HL-60/S4 treated with phorbol 12-myristate 13-acetate at 8.2 ng/mL for 4 days and 3 days (cell line): Measurements from ENCODE around the gene AKNA.

ENCODE experiments used
- in situ Hi-C: fragments of 300-500 bp; cut with MboI; formaldehyde crosslinking; loops from 2 replicates; pipeline ENCODE4 v1.15.0; 2022; ENCODE audit warnings: low sequenced_read_pairs

Gene AKNA

DNA sequence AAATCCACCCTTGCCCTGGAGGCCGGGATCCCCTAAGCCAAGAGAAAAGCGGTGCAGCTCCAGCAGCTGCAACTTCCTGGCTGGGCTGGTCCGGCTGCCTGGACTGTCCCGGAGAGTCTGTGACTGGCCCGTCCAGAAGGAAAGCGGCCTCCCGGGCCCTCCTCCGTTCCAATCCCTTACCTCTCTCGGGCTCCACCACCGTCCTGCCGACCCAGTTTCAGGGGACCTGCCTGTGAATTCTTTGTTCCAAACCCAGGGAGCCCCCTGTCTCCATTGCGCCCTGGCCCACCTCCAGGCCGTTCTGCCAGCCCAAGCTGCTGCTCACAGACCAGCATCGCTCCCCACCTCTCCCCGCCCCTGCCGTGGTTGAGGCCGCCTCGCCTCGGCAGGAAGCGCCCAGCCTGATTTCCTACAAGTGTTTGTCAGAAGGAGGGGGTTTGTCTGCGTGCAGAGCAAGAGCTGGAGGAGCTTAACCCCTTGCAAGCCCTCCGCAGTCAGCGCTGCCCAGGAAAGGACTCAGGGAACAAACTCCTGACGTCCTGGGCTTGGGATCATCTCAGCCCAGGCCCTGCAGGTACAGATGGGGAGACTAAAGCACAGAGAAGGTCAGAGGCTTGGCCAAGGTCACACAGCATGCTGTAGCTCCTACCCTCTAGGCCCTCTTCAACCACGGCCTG lies at the start of gene AKNA:
Gene AKNA, minus strand, starts transcription at position 303 of the 677 bp plus-strand sequence. CDS start 6,649 bp downstream, outside the sequence.
- in situ Hi-C loops: no loop called here

DNA sequence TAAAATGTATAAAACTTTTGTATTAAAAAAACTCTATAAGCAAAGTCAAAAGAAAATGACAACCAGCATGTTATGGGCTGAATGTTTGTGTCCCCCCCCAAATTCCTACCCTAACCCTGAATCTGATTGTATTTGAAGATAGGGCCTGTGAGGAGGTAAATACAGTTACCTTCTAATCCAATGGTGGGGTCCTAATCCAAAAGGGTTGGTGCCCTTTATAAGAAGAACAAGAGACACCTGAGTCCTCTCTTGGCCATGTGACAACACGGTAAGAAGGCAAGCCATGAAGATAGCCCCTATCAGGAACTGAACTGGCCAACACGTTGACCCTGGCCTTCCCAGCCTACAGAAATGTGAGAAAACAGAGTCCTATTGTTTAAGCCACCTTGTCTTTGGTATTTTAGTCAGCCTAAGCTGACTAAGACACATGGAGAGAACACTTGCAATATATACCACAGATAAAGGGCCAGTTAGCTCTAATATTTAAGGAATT lies 49.7 kb upstream of the AKNA start:
- in situ Hi-C loops: loop anchor here (10.0 kb wide), 1 partner anchor 207 kb away; no protein-coding TSS in a partner anchor

DNA sequence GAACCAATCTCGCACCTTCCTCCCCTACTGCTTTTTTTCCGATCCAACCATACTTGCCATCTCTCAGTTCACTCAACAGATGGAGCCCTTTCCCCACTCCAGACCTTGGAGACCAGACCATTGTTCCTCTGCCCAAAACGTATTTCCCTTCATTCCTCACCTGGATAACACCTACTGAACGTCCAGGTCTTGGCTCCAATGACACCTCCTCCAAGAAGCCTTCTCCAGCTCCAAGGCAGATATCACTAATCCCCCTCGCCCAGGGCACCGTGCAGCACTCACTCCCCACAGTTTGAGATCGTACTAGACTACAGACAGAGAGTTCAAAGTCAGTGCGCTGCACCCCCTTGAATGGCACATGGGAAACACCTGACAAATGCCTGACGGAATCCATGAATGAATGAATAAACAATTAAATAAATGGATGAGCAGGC lies 47.1 kb upstream of the AKNA start:
- in situ Hi-C loops: loop anchor here (10.0 kb wide), 1 partner anchor 210 kb away; no protein-coding TSS in a partner anchor

DNA sequence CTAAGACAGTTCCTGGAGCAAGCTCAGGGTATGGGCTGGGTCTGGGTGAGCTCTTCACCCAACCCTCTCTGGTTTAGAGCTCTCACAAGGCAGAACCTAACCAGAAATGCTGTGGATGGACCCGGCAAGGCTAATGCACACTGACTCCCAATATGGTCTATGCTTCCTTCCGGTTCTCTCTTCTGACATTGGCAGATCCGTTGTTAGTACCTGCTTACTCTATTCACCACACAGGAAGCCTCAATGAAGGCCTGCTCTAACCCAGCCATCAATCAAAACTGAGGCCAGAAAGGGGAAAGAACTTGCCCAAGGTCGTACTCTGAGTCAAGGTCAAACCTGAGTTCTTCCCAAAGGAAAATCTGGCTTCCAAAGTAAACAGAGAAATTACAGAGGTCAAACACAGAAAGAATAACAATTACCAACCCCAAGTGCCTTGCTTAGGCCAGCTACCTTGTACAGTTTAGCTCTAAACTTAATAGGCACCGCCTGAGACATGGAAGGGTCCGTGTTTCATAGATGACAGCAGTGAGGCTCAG lies 46.0 kb upstream of the AKNA start:
- in situ Hi-C loops: loop anchor here (10.0 kb wide), 1 partner anchor 211 kb away; no protein-coding TSS in a partner anchor

GRCh38 chr9:114433086-114433485 lies 45.3 kb upstream of the AKNA start:
- in situ Hi-C loops: loop anchor here (10.0 kb wide), 1 partner anchor 212 kb away; no protein-coding TSS in a partner anchor

DNA sequence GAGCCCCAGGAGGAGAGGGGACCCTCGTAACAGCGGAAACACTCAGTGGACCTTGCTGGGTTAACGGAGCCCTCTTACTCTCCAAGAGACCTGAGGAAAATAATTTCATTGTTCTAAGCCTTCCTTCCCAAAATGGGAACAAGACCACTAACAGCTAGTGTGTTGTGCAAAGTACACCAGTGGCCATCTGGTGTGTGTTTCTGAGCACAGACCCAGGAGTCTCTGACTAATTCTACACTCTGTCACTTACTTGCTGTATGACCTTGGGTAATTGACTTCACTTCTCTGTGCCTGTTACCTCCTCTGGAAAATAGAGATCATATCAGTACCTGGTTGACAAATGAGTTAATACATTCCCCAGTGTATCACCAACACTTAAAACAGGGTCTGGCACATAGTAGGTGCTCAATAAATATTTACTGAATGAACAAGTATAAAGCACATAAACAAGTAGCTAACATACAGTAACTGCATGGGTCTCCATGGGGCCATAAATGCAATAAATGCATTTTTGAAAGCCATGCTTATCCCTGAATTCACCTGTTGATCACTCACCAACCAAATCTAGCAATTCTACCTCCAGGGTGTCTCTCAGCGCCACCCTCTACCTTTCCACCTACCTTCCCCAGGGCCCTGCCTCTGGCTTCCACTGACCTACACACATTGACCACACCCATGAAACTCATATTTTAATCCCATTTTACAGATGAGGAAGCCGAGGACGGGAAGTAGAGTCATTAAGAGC lies 44.7 kb upstream of the AKNA start:
- in situ Hi-C loops: loop anchor here (10.0 kb wide), 1 partner anchor 212 kb away; no protein-coding TSS in a partner anchor

DNA sequence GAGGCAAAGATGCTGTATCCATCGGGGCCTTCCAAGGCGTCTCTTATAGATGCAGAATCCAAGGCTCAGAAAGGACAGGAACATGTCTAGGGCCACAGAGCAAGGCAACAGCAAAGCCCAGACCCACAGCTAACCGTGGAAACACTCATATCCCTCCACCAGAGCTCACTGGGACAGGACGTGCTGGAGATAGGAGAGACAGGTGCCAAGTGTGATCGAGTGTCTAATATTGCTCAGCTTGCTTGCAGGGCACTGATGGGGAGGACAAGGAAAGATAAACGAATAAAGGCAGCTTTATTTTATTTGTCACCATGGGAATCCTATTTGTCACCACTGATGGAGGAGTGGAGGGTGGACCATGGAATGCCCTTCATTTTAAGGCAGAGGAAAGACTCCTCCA lies 44.0 kb upstream of the AKNA start:
- in situ Hi-C loops: loop anchor here (10.0 kb wide), 1 partner anchor 213 kb away; no protein-coding TSS in a partner anchor

- in situ Hi-C loops: loop anchor here (10.0 kb wide), 1 partner anchor 214 kb away; no protein-coding TSS in a partner anchor
Observed at GRCh38 chr9:114431003-114431402, 43.2 kb upstream of the AKNA start.

GRCh38 chr9:114430457-114430856 lies 42.7 kb upstream of the AKNA start:
- in situ Hi-C loops: loop anchor here (10.0 kb wide), 1 partner anchor 214 kb away; no protein-coding TSS in a partner anchor

- in situ Hi-C loops: no loop called here
Observed at GRCh38 chr9:114429488-114429887, 41.7 kb upstream of the AKNA start.

GRCh38 chr9:114428466-114428865 lies 40.7 kb upstream of the AKNA start:
- in situ Hi-C loops: no loop called here

DNA sequence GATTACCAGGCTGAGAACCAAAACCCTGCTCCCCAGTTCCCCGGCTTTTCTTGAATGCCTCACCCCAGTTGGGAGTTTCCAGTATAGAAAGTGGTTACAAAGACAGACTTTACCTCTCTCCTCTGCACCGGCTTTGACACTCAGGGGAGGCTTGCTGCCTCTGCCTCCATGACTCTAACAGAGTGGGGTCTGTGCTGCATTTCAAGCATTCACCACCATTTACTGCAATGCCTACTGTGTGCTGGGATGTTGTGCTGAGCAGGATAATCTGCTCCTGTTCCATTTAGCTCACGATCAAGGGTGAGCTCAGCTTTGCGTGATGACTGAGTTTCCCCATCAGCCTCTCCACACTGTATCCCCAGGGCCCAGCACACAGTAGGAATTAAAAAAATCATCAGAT lies 39.9 kb upstream of the AKNA start:
- in situ Hi-C loops: no loop called here

DNA sequence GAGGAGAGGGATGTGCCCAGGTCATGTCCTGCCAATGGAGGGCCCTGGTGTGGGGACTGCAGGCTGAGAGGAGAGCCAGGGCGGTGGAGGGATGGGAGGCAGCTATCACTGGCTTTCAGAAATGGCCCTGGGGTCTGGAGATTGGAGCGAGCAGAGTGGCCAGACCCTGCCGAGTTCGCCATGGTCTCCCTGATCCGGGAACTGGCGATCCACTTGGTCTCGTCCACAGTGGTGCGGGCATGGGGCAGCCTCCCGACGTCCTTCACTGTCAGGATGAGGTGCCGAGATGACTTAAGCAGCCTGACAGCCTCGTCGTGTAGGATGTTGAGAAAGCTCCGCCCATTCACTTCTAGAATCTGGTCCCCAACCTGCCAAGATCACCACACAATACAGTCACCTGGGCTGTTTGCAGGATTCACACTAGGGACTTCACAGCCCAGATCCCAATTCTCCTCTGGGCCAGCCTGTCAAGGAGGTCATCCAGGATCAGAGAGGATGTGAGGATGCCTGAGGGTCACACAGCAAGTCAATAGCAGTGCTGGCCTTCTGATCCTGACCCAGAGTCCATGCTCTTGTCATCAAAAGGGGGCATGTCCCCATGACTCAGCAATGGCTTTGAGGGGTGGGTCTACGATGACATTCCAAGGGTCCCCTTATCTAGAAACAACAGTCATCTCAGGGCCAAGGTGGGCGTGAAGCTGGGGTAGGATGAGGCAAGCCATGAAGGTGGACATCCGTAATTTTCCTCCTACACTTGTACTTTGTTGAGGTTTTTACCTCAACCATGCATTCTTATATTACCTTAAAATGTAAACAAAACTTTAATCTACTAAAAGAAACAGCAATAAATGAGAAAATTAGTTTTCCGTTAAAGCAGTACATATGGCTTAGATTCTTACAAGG lies 38.5 kb upstream of the AKNA start:
- in situ Hi-C loops: no loop called here

- in situ Hi-C loops: no loop called here
Observed at GRCh38 chr9:114425126-114425525, 37.3 kb upstream of the AKNA start.

GRCh38 chr9:114424126-114424525 lies 36.3 kb upstream of the AKNA start:
- in situ Hi-C loops: loop anchor here (25.0 kb wide), 1 partner anchor 488 kb away; no protein-coding TSS in a partner anchor

- in situ Hi-C loops: loop anchor here (25.0 kb wide), 1 partner anchor 489 kb away; no protein-coding TSS in a partner anchor
Observed at GRCh38 chr9:114423181-114423580, 35.4 kb upstream of the AKNA start.

DNA sequence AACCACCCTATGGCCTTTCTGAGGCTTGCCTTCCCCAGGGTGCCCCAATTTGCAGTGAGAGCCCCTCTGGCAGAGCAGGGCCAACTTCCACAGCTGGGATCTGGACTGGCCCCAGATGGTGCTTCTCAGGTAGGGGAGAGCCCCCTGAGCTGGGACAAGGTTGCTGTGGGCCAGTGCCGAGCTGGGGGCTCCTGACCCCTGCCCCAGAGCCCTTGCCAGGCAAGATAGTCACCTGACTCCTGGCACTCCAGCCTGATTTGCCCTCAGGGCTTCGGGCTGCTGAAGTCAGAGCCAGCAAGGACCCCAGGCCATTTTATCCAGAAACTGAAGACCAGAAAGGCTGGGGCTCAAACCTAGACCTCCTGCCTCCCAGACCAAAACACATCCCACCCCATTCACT lies 33.4 kb upstream of the AKNA start:
- in situ Hi-C loops: loop anchor here (25.0 kb wide), 1 partner anchor 491 kb away; no protein-coding TSS in a partner anchor

DNA sequence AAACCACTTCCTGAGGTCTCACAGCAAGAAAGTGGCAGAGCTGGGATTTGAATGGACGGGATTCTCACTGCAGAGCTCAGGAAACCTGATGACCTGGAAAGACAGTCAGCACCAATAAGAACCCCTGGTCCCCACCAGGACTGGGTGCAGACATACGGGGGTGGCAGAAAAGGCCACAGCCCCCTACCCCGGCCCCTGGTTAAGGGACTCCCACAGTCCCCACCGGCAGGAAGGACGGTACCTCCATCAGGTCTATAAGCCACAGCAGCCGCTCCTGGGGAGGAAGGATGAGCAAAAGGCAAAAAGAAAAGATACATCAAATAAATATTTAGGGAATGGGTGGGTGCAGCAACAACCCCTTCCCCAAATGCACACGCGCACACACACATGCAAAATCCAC lies 32.0 kb upstream of the AKNA start:
- in situ Hi-C loops: loop anchor here (10.0 to 25.0 kb wide), 2 partner anchors 235 to 493 kb away; partner anchors contain the start of gene TEX53

GRCh38 chr9:114418053-114418452 lies 30.3 kb upstream of the AKNA start:
- in situ Hi-C loops: loop anchor here (10.0 to 25.0 kb wide), 2 partner anchors 237 to 494 kb away; partner anchors contain the start of gene TEX53

DNA sequence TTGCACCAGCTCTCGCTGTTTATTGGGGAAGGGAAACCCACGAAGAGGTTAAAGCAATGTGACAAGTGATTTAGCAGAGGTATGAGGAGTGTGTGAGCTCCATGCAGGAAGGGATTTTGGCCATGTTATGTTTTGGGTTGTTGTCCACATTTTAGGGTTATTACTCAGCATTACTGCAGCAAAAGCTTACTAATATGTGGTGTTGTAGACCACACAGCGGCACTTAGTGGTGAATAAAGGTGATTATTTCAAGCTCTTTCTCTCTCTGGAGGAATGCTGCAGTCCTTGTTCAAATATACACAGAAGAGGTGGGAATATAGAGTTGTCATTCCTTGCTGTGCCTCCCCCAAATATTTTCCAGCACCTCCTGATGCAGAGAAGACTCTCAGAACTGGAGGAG lies 29.7 kb upstream of the AKNA start:
- in situ Hi-C loops: loop anchor here (10.0 to 25.0 kb wide), 2 partner anchors 237 to 495 kb away; partner anchors contain the start of gene TEX53
